Measurements from ENCODE around the gene C20orf204. TPM values are rescaled to one million over a fixed set of nuclear protein-coding genes. Genes with fewer than 3 reads are reported as not detected.

The C20orf204 gene
- polyA plus RNA-seq, 12 donors = 0.50 to 4.1 (median 0.78) TPM; not detected in 1

DNA sequence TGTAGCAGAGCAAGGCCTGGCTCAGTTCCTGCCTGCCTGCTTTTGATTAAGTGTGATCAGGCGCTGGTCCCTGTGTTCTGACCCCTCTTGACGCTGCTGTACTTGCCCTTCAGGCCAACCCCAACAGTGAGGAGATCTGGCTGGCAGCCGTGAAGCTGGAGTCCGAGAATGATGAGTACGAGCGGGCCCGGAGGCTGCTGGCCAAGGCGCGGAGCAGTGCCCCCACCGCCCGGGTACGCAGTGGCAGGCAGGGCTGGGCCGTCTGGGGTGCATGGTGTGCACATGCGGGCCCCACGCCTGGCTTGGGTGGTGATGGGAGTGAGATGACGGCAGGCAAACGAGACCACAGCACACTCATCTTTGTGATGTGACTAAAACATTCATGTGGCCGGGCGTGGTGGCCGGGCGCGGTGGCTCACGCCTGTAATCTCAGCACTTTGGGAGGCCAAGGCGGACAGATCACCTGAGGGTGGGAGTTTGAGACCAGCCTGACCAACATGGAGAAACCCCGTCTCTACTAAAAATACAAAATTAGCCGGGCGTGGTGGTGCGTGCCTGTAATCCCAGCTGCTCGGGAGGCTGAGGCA lies 10.1 kb upstream of the C20orf204 start:
- DNase-seq = no peak

DNA sequence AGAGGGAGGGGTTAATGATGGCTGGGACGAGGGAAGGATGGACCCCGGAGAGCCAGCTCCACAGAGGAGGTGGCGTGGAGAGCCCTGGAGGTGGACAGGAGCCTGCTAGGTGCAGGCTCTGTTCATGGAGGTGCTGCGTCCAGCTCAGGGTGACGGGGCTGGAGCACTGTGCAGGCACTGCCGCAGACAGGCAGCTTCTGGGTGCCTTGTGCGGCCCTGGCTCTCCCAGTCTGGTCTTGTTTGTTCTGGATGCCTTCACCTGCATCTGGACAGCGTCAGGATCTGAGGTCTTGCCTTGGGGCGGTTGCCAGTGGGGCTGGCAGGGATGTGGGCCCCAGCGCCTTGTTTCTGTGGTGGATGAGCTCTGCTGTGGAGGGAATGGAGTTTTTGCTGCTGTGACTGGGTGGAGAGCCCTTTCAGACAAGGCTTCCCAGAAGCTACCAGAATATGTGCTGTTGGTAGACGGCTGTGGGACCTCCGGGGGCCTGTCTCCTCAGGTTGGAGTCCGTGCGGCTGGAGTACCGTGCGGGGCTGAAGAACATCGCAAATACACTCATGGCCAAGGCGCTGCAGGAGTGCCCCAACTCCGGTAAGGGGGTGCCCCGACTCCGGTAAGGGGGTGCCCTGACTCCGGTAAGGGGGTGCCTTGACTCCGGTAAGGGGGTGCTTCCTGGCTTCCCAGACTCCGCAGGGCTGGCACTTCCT lies 7.8 kb upstream of the C20orf204 start:
- DNase-seq = no peak

DNA sequence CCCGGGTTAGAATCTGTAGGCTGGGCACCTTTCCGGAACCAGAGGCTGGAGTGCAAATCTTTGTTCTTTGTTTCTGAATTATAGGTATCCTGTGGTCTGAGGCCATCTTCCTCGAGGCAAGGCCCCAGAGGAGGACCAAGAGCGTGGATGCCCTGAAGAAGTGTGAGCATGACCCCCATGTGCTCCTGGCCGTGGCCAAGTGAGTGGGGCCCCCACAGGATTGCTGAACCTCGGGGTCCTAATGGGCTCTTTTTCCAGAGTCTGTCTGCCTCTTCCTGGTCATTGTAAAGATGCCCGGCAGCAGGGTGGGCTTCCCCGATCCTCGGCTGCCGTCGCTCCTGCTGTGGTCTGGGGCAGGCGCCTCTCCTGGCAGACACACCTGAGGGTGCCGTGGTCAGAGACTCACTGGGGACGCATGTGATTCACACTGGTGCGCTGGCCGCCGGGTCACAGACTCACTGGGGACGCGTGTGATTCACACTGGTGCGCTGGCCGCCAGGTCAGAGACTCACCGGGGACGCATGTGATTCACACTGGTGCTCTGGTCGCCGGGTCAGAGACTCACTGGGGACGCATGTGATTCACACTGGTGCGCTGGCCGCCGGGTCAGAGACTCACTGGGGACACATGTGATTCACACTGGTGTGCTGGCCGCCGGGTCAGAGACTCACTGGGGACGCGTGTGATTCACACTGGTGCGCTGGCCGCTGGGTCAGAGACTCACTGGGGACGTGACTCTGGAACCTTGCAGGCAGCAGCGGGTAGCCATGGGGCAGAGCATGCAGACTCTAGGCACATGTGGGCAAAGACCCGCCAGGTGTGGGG lies 6.5 kb upstream of the C20orf204 start:
- DNase-seq = no peak

DNA sequence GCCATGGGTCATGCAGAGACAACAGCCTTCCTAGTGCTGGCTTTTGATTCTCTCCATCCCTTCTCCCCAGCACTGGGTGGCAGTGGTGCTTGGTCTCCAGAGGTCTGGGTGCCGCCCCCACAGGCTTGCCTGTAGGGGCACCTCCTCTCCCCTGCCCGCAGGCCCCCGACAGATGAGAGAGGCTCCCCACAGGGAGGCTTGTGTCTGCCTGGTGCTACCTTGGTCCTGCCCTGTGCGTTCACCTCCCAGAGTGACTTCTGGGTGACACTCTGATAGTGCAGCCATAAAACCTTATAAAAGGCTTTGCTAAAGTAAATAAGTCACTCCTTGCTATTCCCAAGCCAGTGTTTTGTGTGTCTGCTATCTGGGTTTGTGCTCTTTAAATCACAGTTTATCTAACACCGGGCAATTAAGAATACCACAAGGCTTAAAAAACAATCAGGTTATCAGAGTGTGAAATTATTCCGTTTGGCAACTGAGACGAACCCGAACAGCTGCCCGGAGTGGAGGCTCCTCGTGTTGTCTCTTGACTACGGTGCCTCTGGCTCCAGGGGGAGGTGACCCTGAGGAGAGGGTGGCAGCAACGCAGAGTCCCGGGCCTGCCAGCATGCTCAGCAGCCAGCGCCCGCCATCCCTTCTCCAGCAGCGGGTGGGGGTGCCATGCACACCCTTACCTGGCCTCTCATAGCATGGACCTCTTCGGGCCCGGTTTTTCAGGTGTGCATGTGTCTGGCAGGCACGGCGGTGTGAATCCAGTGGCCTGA lies 5.4 kb upstream of the C20orf204 start:
- no peak for DNase-seq

DNA sequence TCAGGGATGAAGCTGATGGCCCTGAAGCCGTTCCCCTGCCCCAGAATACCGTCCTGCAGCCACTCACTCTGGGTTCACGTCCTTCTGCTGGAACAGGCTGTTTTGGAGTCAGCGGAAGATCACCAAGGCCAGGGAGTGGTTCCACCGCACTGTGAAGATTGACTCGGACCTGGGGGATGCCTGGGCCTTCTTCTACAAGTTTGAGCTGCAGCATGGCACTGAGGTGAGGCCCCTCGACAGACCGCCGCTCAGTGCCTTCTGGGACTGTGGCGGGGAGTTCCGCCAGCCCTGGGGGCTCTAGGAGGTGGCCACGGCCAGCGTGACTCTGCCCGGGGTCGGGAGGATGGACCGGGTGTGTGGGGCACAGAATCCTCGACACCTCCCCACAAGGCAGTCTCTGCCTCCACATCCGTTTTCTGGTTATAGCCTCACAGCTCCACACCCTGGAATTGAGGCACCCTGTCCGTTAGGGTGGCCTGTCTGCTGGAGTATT lies 4.1 kb upstream of the C20orf204 start:
- DNase-seq = no peak

DNA sequence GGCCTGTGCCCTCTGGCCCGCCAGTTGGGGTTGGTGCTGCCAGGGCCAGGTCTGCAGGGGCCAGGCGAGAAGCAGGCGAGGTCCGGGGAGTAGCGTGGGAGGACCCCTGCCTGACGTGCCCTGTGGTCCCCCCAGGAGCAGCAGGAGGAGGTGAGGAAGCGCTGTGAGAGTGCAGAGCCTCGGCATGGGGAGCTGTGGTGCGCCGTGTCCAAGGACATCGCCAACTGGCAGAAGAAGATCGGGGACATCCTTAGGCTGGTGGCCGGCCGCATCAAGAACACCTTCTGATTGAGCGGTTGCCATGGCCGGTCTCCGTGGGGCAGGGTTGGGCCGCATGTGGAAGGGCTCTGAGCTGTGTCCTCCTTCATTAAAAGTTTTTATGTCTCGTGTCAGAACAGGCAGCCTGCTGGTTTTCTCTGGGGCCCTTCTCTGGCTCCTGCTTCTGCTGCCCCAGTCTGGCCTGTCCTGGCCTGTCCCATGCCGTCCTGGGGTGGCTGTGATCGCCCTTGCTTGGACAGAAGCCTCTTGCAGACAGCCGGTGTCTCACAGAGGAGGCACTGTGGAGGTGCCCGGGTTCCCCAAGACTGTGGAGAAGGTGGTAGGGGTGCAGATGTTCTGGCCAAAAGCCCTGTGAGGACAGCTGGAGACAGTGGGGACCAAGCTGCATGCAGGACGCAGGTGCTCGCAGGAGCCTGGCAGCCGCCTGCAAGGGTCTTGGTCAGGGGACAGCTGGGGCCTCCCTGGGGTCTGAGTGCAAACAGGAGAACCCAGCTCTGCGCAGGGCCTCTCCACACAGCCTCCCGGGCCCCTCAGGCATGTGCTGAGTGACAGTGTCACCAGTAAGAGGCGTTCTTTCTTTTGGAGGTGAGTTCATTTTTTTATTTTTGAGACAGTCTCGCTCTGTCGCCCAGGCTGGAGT lies 3.0 kb upstream of the C20orf204 start:
- no peak for DNase-seq

DNA sequence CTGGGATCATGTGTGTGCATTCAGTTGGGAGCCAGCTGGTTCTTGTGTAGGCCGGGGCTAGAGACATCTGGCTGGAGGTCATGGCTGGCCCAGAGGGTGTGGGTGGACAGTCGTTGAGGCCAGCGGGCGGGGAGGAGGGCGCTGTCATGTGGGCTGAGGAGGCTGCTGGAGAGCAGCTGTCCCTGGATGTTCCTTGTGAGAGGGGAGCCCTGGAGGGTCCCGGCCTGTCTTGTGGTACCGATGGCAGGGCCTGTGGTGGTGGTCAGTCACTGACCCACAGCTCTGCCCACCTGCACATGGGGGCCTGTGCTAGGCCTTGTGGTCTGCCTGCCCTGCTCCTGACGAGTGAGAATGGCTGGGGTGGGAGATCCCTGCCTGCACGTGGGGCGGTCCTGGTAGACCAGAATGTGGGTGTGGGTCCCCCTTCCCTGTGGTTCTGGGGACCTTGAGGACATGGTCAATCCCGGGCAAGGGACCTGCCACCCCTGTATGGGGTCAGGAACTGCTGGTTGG lies 1.9 kb upstream of the C20orf204 start:
- no peak for DNase-seq

DNA sequence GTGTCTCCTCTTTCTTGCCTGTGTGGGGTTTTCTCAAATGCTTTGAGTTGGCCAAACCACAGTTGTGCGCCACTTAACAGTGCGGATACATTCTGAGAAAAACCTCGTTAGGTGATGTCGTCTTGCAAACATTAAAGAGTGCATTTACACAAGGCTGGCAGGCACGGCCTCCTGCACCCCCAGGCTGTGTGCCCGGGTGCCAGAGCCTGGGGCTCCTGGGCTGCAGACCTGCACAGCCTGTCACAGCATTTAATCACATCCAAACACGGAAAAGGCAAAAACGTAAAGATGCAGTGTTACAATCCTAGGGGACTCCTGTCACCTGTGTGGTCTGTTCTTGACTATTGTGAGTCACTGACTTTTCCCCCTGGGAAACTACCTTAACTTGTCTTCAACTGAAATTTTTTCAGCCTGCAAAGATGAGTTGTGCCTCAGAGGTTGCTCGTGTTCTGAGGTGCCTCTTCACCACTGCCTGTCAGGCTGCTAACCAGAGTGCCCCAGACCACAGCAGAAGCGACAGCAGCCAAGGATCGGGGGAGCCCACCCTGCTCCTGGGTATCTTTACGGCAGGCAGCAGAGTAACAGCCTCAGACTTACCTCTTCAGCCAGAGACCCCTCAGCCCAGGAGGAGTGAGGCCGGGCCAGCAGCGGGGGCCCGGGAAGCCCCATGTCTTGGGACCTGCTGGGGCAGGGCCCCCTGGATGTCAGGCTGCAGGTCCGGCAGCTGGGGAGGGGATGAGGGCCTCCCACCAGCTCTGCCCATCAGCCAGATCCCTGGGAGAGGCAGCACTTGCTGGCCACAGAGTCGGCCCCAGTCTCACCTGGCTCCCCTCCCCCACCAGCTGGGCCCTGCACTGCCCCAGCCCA lies 683 bp upstream of the C20orf204 start:
- no peak for DNase-seq

DNA sequence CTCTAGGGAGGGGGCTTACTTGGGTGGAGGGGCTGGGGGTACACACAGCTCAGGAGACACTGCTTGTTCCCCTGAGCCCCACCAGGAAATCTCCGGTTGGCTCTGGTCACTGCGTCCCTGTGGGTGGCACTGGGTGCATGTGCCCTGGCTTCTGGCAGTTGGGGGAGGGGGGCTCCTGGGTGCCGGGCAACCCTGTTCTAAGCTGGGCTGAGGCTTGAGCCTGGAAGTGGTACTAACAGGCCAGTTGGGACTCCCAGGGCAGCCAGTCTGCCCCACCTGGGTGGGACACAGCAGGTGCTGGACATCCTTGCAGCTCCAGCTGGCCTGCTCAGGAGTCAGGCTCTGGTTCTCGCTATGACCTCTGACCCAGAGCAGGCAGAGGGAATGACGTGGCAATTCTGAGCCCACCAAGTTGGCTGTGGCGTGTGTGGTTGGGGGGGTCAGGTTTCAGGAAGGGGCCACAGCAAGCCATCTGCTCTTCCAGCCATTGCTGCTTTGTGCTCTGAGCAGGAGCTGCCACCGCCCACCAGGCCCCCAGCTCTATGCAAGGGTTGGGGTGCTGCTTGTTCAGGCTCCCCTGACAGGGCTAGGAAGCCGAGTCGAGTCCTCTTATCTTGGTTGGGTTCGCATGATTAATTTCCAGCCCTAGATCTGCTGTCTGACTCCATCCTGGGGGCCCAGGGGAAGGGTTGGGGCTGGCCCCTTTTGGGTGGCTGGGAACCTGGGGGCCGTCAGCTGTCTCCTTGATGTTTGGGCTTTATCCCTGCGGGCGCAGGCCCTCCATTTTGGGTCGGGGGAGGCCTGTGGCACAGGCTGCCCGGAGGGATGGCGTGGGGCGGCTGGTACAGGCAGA lies 590 bp downstream of the C20orf204 start:
- no peak for DNase-seq

DNA sequence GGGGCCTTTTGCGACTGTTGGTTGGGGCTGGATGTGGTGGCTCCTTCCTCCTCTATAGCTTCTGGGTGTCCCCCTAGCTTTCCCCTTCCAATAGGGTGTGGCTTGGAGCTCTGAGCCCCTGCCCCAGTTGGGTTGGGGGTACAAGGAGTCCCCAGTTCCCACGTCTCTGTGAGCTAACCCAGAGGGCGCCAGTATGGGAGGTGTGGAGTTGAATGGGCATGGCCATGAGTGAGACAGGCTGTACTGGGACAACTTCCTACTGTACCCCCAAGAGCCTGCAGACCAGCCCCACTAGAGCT lies 1.2 kb downstream of the C20orf204 start:
- DNase-seq = no peak

DNA sequence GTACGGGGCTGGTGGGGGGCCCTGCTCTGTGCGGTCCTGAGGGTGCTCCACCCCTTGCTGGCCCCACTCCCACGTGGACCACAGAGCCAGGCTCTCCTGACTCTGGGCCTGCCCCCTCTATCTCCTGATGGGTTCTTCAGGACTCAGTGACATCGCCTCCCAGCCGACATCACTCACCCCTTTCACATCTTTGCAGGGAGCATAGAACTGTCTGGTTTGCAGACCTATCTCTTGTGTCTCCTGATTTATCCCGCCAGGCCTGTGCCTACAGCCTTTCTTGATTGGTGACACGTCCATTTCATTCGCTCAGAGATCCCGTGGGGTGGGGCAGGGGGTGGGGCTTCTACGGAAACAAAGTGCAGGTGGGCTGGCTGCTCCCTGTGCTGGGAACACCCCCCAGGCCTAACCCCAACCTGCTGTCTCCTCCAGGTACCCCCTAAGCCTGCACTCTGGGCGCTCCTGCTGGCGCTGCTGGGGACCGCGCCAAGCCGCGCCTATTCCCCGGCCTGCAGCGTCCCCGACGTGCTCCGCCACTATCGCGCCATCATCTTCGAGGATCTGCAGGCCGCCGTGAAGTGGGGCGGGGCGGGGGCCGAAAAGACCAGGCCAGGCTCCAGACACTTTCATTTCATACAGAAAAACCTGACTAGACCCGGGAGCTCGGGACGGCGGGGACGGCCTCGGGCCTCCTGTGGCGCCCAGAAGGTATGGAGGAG lies 1.7 kb downstream of the C20orf204 start:
- DNase-seq = no peak

DNA sequence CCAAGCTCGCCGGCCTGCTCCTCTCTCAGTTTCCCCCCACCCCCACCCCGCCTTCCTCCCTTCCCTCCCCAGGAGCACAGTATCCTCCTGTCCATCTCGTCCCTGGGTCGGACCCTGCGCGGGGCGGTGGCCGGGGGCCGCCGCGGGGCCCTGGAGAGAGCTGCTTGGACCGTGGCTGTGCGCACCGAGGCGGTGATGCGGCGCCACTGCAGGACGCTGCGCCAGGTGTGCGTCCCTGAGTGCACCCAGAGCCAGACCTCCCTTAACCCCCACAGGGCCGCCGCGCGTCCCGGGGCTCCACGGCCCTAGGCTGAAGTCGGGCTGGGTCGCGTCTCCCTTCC lies 2.2 kb downstream of the C20orf204 start:
- DNase-seq = no peak

DNA sequence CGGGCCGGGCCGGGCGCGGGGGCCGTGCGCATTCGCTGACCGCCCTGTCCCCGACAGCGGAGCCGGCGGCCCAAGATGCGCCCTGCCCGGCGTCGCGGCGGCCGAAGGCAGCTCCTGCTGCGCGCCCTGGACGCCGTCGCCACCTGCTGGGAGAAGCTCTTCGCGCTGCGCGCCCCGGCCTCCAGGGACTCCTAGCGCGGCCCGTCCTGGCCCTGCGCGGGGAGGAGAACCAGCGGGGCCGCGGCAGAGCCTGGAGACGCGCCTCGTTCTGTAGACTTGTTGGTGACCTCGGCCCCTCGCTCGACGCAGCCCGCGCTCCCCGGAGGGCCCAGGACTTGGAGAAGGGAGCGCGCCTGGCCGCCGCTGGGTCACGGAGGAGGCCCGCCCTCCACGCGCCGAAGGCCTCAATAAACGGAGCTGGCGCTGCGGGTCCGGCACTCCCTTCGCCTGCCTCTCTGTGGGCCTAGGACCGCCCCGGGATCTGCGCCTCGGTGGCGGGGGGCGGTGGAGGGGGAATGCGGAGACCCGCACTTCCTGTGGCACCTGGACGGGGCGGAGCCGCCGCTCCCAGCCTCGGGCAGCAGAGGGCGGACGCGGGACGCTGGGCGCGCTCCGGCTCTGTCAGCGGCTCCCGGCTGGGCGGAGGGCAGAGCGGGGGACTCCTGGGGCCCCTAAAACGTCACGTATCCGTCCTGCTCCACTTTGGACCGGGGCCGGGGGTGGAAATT lies 2.7 kb downstream of the C20orf204 start:
- peak; percentile 53 for DNase-seq

DNA sequence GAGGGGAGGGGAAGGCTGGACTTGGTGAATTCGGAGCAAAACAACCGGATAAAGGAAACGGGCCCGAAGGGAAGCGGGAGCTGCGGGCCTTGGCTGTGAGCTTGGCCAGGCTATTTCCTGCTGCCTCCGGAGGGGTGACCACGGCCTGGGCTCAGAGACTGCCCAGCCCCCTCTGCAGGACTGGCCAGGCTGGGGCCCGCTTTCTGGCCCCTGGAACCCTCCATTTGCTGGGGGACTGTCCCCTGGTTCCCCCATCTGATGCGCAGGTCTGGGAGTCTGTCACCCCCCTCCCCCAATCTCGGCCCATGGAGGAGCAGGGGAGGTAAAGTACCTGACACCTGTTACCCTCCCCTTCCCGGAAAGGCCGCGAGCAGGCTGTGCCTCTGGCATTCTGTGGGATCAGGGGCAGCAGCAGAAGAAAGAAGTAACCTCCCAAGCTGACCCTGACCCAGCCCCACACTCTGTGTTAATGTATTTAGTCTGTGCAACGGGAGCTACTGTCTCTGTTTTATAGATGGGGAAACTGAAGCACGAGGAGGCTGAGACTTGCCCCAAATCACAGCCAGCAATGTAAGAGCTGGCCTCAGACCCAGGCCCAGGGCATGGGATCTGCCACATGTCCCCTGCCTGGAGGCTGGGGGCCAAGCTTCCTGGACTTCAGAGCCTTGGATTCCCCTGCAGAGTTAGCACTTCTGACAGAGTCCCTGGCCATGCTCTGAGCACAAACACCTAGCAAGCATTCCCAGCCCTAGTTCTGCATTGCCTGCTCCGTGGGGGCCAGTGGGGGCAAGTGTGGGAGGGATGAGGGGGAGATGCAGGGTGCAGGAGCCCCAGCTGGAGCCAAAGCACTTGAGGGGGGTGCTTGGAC lies 3.5 kb downstream of the C20orf204 start:
- no peak for DNase-seq

DNA sequence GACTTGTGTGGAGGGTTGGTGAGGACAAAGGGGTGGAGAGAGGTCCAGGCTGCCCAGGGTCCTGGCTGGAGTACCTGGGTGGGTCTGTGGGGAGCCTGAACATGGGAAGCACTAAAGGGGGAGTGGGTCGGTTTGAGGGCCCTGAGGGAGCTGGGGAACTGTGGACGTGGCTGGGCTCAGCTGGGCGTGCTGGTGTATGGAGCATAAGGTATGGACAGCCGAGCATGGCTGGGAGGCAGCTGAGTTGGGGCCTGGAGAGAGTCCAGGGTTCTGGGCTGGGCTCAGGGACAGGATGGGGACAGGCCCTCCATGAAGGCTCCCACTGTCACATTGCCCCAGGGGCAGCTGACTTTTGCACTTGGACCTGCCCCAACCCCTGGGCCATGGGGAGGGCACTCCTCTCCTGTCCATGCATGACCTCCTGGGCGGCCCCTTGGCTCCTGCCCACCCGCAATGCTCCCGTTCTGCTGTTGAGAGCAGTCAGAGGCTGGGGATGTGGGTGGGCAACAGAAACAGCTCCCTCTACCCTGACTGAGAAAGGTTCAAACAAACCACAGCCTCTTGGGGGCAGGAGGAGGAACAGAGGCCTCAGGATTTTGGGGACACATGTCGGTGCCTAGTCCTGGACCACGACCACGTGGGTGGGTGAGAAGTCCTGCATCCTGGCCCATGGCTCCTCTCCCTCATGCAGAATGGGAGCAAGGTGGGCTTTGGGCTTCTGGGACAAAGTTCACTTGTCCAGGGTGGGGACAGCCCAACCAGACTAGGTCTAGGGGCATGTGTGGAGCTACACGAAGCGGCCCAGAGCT lies 4.5 kb downstream of the C20orf204 start:
- no peak for DNase-seq
